ENCODE data around the gene CTXN1. TPM values are rescaled to one million over a fixed set of nuclear protein-coding genes. Genes with fewer than 3 reads are reported as not detected.
A peak's percentile ranks its signal among the peaks of the same experiment; 100 is the strongest.

CTXN1 gene
- polyA plus RNA-seq, 1 of the 3 experiments (the other 2 are of a cell fraction) = 53.8 TPM

- TF ChIP-seq, protein P1, sequence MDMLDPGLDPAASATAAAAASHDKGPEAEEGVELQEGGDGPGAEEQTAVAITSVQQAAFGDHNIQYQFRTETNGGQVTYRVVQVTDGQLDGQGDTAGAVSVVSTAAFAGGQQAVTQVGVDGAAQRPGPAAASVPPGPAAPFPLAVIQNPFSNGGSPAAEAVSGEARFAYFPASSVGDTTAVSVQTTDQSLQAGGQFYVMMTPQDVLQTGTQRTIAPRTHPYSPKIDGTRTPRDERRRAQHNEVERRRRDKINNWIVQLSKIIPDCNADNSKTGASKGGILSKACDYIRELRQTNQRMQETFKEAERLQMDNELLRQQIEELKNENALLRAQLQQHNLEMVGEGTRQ (IDR thresholded peaks at IDR 0.05; ENCODE audit: borderline replicate concordance, low read depth, low read length) = no peak
- TF ChIP-seq YY1 (IDR thresholded peaks at IDR 0.05; ENCODE audit: low read depth) (peak; percentile 97), NRF1 (IDR thresholded peaks at IDR 0.05; ENCODE audit: low read depth, low read length) (peak; percentile 63), RAD21 (IDR thresholded peaks at IDR 0.05; ENCODE audit: low read length) (no peak), GABPA (IDR thresholded peaks at IDR 0.05; ENCODE audit: low read depth) (no peak), JUND (IDR thresholded peaks at IDR 0.05) (no peak), EP300 (IDR thresholded peaks at IDR 0.05; ENCODE audit: borderline replicate concordance in 1 of 2, low read depth in 1 of 2, low read length in 1 of 2) (no peak), FOXJ3 (CRISPR knock-in tag; IDR thresholded peaks at IDR 0.05) (no peak), EZH2phosphoT487 (IDR thresholded peaks at IDR 0.05; ENCODE audit: borderline replicate concordance, low read depth) (no peak), POLR2AphosphoS5 (IDR thresholded peaks at IDR 0.05; ENCODE audit: low read depth, low read length) (peak; percentile 81), TEAD4 (IDR thresholded peaks at IDR 0.05; ENCODE audit: borderline replicate concordance, insufficient read depth) (no peak)
- TF ChIP-seq, protein P2, sequence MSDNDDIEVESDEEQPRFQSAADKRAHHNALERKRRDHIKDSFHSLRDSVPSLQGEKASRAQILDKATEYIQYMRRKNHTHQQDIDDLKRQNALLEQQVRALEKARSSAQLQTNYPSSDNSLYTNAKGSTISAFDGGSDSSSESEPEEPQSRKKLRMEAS (IDR thresholded peaks at IDR 0.05; ENCODE audit: low read depth) = peak; percentile 89
- TF ChIP-seq, protein P3, sequence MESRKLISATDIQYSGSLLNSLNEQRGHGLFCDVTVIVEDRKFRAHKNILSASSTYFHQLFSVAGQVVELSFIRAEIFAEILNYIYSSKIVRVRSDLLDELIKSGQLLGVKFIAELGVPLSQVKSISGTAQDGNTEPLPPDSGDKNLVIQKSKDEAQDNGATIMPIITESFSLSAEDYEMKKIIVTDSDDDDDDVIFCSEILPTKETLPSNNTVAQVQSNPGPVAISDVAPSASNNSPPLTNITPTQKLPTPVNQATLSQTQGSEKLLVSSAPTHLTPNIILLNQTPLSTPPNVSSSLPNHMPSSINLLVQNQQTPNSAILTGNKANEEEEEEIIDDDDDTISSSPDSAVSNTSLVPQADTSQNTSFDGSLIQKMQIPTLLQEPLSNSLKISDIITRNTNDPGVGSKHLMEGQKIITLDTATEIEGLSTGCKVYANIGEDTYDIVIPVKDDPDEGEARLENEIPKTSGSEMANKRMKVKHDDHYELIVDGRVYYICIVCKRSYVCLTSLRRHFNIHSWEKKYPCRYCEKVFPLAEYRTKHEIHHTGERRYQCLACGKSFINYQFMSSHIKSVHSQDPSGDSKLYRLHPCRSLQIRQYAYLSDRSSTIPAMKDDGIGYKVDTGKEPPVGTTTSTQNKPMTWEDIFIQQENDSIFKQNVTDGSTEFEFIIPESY (IDR thresholded peaks at IDR 0.05; ENCODE audit: borderline replicate concordance, low read depth) = no peak
These were observed 17.7 kb upstream of the CTXN1 start, which contains the start of gene TIMM44 (continued) for GRCh38 chr19:7943444-7944176.

DNA sequence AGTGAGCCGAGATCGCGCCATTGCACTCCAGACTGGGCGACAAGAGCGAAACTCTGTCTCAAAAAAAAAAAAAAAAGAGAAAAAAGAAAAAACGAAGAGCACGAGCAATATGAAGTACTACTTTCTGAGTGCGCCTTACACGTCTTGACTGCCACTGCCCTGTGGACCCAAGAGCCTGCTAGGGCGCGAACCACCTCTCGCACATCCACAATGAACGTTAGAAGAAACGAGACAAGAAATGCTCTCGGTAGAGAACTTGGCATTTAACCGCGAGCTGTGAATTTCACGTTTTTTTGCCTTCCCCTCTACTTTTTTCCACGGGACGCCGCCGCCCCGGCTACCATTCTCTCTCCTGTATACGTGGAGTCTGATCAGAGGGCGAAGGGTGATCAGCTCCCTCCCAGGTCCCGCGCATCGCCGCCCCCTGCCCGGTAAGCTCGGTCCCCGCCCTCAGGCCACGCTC lies 17.1 kb upstream of the CTXN1 start:
- H3K4me2 ChIP-seq = peak overlapping the region; percentile 80
- peak; percentile 69 for DNase-seq
- ChIA-PET POLR2A (interaction anchor here (0.6 to 2.5 kb wide), 10 partner anchors 14 to 471 kb away, joined by 3 to 15 read pairs (median 4); partner anchors contain the start of genes ELAVL1, MAP2K7 and SNAPC2), CTCF (interaction anchor here (0.6 to 4.4 kb wide), 22 partner anchors 9 to 1695 kb away, joined by 3 to 69 read pairs (median 6); partner anchors contain the start of genes CTXN1 and TRAPPC5)
- H3K36me3 ChIP-seq (replicated peaks in 1 of 2; ENCODE audit: control insufficient read depth in 1 of 2, insufficient read depth in 2 of 2, low read length in 1 of 2) = peaks cover 14 to 20% of the 10 kb centered on the region in 2 experiments
- H3K9me3 ChIP-seq = no peaks in the 10 kb centered on the region
- H4K20me1 ChIP-seq (ENCODE audit: insufficient read depth) = no peaks in the 10 kb centered on the region
- H3K4me3 ChIP-seq (ENCODE audit: low read depth in 2 of 2, low read length in 1 of 2) = peak overlapping the region; percentile 70 to 74
- peaks cover 11% of the 10 kb centered on the region for H3F3A ChIP-seq (replicated peaks; ENCODE audit: insufficient read depth)
- peak overlapping the region; percentile 62 to 85 for H3K27ac ChIP-seq (ENCODE audit: low read depth in 2 of 2, low read length in 1 of 2)
- peak overlapping the region; percentile 84 for H2AFZ ChIP-seq (ENCODE audit: low read depth)
- peaks cover 0 to 6% of the 10 kb centered on the region in 2 experiments; a peak in 1 of 4 replicates for H3K4me1 ChIP-seq (ENCODE audit: control insufficient read depth in 1 of 2, insufficient read depth in 2 of 2, low read depth in 1 of 2, low read length in 1 of 2)
- H3K9ac ChIP-seq = peak overlapping the region; percentile 87
- TF ChIP-seq EP300 (IDR thresholded peaks at IDR 0.05; ENCODE audit: borderline replicate concordance in 1 of 2, low read depth in 1 of 2, low read length in 1 of 2) (no peak), JUND (IDR thresholded peaks at IDR 0.05) (no peak), POLR2AphosphoS5 (IDR thresholded peaks at IDR 0.05; ENCODE audit: low read depth, low read length) (no peak), TCF12 (IDR thresholded peaks at IDR 0.05) (no peak), YY1 (IDR thresholded peaks at IDR 0.05; ENCODE audit: low read depth) (no peak), MXI1 (IDR thresholded peaks at IDR 0.05; ENCODE audit: low read depth, low read length) (no peak), NFIC (IDR thresholded peaks at IDR 0.05; ENCODE audit: borderline replicate concordance) (no peak)
- TF ChIP-seq, protein P4, sequence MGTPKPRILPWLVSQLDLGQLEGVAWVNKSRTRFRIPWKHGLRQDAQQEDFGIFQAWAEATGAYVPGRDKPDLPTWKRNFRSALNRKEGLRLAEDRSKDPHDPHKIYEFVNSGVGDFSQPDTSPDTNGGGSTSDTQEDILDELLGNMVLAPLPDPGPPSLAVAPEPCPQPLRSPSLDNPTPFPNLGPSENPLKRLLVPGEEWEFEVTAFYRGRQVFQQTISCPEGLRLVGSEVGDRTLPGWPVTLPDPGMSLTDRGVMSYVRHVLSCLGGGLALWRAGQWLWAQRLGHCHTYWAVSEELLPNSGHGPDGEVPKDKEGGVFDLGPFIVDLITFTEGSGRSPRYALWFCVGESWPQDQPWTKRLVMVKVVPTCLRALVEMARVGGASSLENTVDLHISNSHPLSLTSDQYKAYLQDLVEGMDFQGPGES (IDR thresholded peaks at IDR 0.05; ENCODE audit: low read depth, low read length) = no peak
- H3K27me3 ChIP-seq (ENCODE audit: insufficient read depth) = no peaks in the 10 kb centered on the region
- 1% methylated on average over 33 of the region's 33 CpGs for WGBS (ENCODE audit: low lambda C conversion rate)
- peaks cover 37% of the 10 kb centered on the region for H3K79me2 ChIP-seq (ENCODE audit: insufficient read depth)
- no peaks in the 10 kb centered on the region for H3K9me2 ChIP-seq

Measured in SK-N-SH (cell line).